ENCODE measurements around the gene IFT74. TPM values are rescaled to one million over a fixed set of nuclear protein-coding genes. Genes with fewer than 3 reads are reported as not detected.

The IFT74 gene
- total and polyA plus RNA-seq, 10 of the 15 experiments (the other 5 are each of a cell fraction or from before 2014, with no cell fraction given), result 7.6 to 15.4 (median 12.3) TPM

DNA sequence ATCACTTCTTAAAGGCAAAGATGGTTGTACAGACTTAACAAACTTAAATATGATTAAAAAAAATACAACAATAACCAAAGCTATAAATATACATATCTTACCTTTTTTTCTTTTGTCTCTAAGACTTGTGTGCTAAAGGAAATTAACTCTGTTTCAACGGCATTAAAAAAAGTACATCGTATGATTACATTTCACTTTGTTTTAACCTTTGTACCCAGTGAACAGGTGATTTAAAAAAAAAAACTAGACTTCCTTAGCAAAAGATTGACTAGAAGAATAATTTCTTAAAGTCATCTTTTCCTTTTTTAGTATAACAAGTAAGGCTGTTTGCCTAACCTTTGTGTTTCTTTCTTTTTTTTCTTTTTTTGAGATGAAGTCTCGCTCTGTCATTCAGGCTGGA lies 49.3 kb downstream of the IFT74 start, which contains the start of gene LRRC19 (continued):
- TF ChIP-seq FOXK2 (IDR thresholded peaks at IDR 0.05), result no peak

DNA sequence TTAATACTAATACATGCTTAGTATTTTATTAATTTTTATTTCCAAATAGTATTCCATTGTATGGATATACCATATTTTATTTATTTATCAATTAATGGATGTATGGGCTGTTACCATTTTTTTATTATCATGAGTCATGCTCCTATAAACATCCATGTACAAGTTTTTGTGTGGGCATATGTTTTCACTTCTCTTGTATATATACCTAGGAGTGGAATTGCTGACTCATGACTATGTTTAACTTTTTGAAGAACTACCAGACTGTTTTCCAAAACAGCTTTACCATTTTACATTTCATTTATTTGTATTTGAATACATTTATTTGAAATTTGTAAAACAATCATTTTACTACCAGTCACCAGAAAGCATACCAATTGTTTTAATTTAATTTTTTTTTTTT lies 63.4 kb downstream of the IFT74 start:
- ChIA-PET RAD21 (ENCODE audit: unreplicated experiment) (interaction anchor here (0.7 kb wide), 1 partner anchor 77 kb away, joined by 3 read pairs; no protein-coding TSS in a partner anchor), SMC1A (ENCODE audit: uncharacterized antibody, unreplicated experiment) (interaction anchor here (0.5 to 1.2 kb wide), 4 partner anchors 12 to 64 kb away, joined by 3 to 5 read pairs (median 3); no protein-coding TSS in a partner anchor), CTCF (interaction anchor here (0.7 to 1.1 kb wide), 2 partner anchors 23 to 279 kb away, joined by 3 to 5 read pairs; no protein-coding TSS in a partner anchor), POLR2A (no interaction called here)
- BruUV-seq (replicated peaks), result no TSS peak
- Histone ChIP-seq H2AFZ (ENCODE audit: control insufficient read depth, low read depth, low read length) (no peak overlapping the region), H3K4me1 (ENCODE audit: control insufficient read depth, insufficient read depth, low read length) (no peaks in the 10 kb centered on the region), H3K27ac (ENCODE audit: control insufficient read depth, insufficient read depth) (no peak overlapping the region), H4K20me1 (ENCODE audit: control insufficient read depth, insufficient read depth) (no peaks in the 10 kb centered on the region), H3K27me3 (replicated peaks in 1 of 2; ENCODE audit: control insufficient read depth in 2 of 2, insufficient read depth in 2 of 2, low read length in 1 of 2) (no peaks in the 10 kb centered on the region), H3K4me3 (no peak overlapping the region), H3K79me2 (ENCODE audit: control insufficient read depth, insufficient read depth, low read length) (no peaks in the 10 kb centered on the region), H3K9ac (ENCODE audit: control insufficient read depth, insufficient read depth, low read length) (no peak overlapping the region), H3K36me3 (ENCODE audit: control insufficient read depth in 2 of 2, insufficient read depth in 2 of 2, low read length in 1 of 2) (peaks cover 0 to 3% of the 10 kb centered on the region in 2 experiments; a peak in 1 of 4 replicates), H3K9me3 (replicated peaks; ENCODE audit: control insufficient read depth, insufficient read depth, low read length) (no peaks in the 10 kb centered on the region), H3K4me2 (ENCODE audit: control insufficient read depth, insufficient read depth) (no peak overlapping the region)
- TF ChIP-seq BACH1 (IDR thresholded peaks at IDR 0.05; ENCODE audit: borderline replicate concordance) (0 out of 2 replicates have a peak, but pooled peaks have one; percentile 26), MXI1 (IDR thresholded peaks at IDR 0.05; ENCODE audit: low read depth, low read length) (no peak)
- intact Hi-C loops (cut with micrococcal nuclease; ENCODE audit: unreplicated experiment) (no loop called here), in situ Hi-C loops (cut with MboI) (no loop called here)
- DNase-seq (ENCODE audit: low read depth, low spot score) (no peak), ATAC-seq (no peak), FAIRE-seq (no peak)

DNA sequence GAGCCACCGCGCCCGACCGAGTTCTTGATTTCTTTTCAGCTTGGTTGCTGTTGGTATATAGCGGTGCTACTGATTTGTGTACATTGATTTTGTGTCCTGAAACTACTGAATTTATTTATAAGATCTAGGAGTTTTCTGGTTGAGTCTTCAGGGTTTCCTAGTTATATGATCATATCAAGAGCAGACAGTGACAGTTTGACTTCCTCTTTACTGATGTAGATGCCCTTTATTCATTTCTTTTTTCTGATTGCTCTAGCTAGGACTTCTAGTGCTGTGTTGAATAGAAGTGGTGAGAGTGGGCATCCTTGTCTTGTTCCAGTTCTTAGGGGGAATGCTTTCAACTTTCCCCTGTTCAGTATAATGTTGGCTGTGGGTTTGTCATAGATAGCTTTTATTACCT lies 66.7 kb downstream of the IFT74 start:
- no peak overlapping the region for H3K9ac ChIP-seq (ENCODE audit: control insufficient read depth, insufficient read depth, low read length)
- DNase-seq (ENCODE audit: low read depth, low spot score), result no peak
- no peak overlapping the region for H2AFZ ChIP-seq (ENCODE audit: control insufficient read depth, low read depth, low read length)
- ChIA-PET RAD21 (ENCODE audit: unreplicated experiment) (no interaction called here), CTCF (interaction anchor here (0.5 to 1.7 kb wide), 3 partner anchors 9 to 20 kb away, joined by 4 to 7 read pairs (median 4); no protein-coding TSS in a partner anchor), SMC1A (ENCODE audit: uncharacterized antibody, unreplicated experiment) (no interaction called here), POLR2A (no interaction called here)
- H3K9me3 ChIP-seq (replicated peaks; ENCODE audit: control insufficient read depth, insufficient read depth, low read length), result no peaks in the 10 kb centered on the region
- intact Hi-C loops (cut with micrococcal nuclease; ENCODE audit: unreplicated experiment) (no loop called here), in situ Hi-C loops (cut with MboI) (loop anchor here (5.0 kb wide), 1 partner anchor 49 kb away; no protein-coding TSS in a partner anchor)
- BruUV-seq (replicated peaks), result no TSS peak
- no peaks in the 10 kb centered on the region; a peak in 1 of 4 replicates for H3K36me3 ChIP-seq (ENCODE audit: control insufficient read depth in 2 of 2, insufficient read depth in 2 of 2, low read length in 1 of 2)
- no peaks in the 10 kb centered on the region for H3K4me1 ChIP-seq (ENCODE audit: control insufficient read depth, insufficient read depth, low read length)
- H4K20me1 ChIP-seq (ENCODE audit: control insufficient read depth, insufficient read depth), result no peaks in the 10 kb centered on the region
- H3K4me3 ChIP-seq, result no peak overlapping the region
- no peaks in the 10 kb centered on the region for H3K27me3 ChIP-seq (replicated peaks in 1 of 2; ENCODE audit: control insufficient read depth in 2 of 2, insufficient read depth in 2 of 2, low read length in 1 of 2)
- H3K4me2 ChIP-seq (ENCODE audit: control insufficient read depth, insufficient read depth), result no peak overlapping the region
- H3K27ac ChIP-seq (ENCODE audit: control insufficient read depth, insufficient read depth), result no peak overlapping the region
- ATAC-seq, result no peak
- no peak for FAIRE-seq
- no peaks in the 10 kb centered on the region for H3K79me2 ChIP-seq (ENCODE audit: control insufficient read depth, insufficient read depth, low read length)
- 76% methylated on average over 5 of the region's 5 CpGs for WGBS (ENCODE audit: insufficient coverage, insufficient replicate concordance, low lambda C conversion rate, missing lambda C conversion rate)
- no peak for TF ChIP-seq TBL1XR1 (IDR thresholded peaks at IDR 0.05; ENCODE audit: low read depth, low read length)
- no peak for TF ChIP-seq EED (IDR thresholded peaks at IDR 0.05; ENCODE audit: low read depth)
- TF ChIP-seq POLR2A (IDR thresholded peaks at IDR 0.05; ENCODE audit: low read depth, low read length), result no peak
- TF ChIP-seq ATF7 (IDR thresholded peaks at IDR 0.05; ENCODE audit: low read depth), result no peak
- TF ChIP-seq ZNF24 (IDR thresholded peaks at IDR 0.05), result no peak
- TF ChIP-seq BACH1 (IDR thresholded peaks at IDR 0.05; ENCODE audit: borderline replicate concordance), result no peak
- TF ChIP-seq, protein P1, sequence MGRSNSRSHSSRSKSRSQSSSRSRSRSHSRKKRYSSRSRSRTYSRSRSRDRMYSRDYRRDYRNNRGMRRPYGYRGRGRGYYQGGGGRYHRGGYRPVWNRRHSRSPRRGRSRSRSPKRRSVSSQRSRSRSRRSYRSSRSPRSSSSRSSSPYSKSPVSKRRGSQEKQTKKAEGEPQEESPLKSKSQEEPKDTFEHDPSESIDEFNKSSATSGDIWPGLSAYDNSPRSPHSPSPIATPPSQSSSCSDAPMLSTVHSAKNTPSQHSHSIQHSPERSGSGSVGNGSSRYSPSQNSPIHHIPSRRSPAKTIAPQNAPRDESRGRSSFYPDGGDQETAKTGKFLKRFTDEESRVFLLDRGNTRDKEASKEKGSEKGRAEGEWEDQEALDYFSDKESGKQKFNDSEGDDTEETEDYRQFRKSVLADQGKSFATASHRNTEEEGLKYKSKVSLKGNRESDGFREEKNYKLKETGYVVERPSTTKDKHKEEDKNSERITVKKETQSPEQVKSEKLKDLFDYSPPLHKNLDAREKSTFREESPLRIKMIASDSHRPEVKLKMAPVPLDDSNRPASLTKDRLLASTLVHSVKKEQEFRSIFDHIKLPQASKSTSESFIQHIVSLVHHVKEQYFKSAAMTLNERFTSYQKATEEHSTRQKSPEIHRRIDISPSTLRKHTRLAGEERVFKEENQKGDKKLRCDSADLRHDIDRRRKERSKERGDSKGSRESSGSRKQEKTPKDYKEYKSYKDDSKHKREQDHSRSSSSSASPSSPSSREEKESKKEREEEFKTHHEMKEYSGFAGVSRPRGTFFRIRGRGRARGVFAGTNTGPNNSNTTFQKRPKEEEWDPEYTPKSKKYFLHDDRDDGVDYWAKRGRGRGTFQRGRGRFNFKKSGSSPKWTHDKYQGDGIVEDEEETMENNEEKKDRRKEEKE (IDR thresholded peaks at IDR 0.05), result no peak
- TF ChIP-seq MTA3 (IDR thresholded peaks at IDR 0.05; ENCODE audit: borderline replicate concordance, low read length), result no peak
- TF ChIP-seq MXI1 (IDR thresholded peaks at IDR 0.05; ENCODE audit: low read depth, low read length), result no peak
- TF ChIP-seq WRNIP1 (IDR thresholded peaks at IDR 0.05; ENCODE audit: borderline replicate concordance, low read depth, low read length), result no peak
- TF ChIP-seq BRCA1 (IDR thresholded peaks at IDR 0.05; ENCODE audit: low read depth, low read length), result no peak
- TF ChIP-seq CBFB (IDR thresholded peaks at IDR 0.05; ENCODE audit: low read depth), result no peak
- TF ChIP-seq EZH2 (IDR thresholded peaks at IDR 0.05; ENCODE audit: borderline replicate concordance, control insufficient read depth, low read depth, low read length), result no peak
- TF ChIP-seq ESRRA (IDR thresholded peaks at IDR 0.05; ENCODE audit: low read length), result no peak
- no peak for TF ChIP-seq ZBED1 (IDR thresholded peaks at IDR 0.05; ENCODE audit: borderline replicate concordance)

Measured in GM12878 (cell line).